ENCODE measurements around the gene SORBS1.

- TF ChIP-seq JUND (IDR thresholded peaks at IDR 0.05; ENCODE audit: borderline replicate concordance, low read depth, low read length) (no peak), JUND (tag; IDR thresholded peaks at IDR 0.05; ENCODE audit: borderline replicate concordance, low read depth, low read length) (no peak), RBBP5 (IDR thresholded peaks at IDR 0.05; ENCODE audit: borderline replicate concordance, insufficient read depth, low read length, poor library complexity, severe bottlenecking) (no peak), NELFE (IDR thresholded peaks at IDR 0.05; ENCODE audit: insufficient read depth, insufficient read length) (no peak), CTCF (IDR thresholded peaks at IDR 0.05 in 2 of 3, conservative IDR thresholded peaks at IDR 0.05 in 1 of 3; ENCODE audit: insufficient read depth in 2 of 3, low read depth in 1 of 3, low read length in 3 of 3) (no peak), POLR2AphosphoS2 (IDR thresholded peaks at IDR 0.05; ENCODE audit: low read length) (no peak), SMAD3 (CRISPR knock-in tag; conservative IDR thresholded peaks at IDR 0.05) (no peak), ZNF785 (CRISPR knock-in tag; IDR thresholded peaks at IDR 0.05) (no peak), CHD4 (IDR thresholded peaks at IDR 0.05; ENCODE audit: insufficient read depth, insufficient replicate concordance, low read depth, low read length, poor library complexity, severe bottlenecking) (no peak)
These were observed 153.6 kb downstream of the SORBS1 start for GRCh38 chr10:95407546-95407945.
